HG02938 (cell line): Measurements from ENCODE around the gene GRIN1.
"Not testable (repeated sequence)": the region's sequence is repeated elsewhere in the genome, so short reads cannot be mapped to it uniquely, and the experiment has no call there.

Experiments
- ATAC-seq: cut with Tn5 transposase; IDR thresholded peaks from one replicate; pipeline ENCODE4 v1.9.1; 2021; ENCODE audit warnings: mild to moderate bottlenecking, moderate library complexity; ENCODE audit not compliant: unreplicated experiment

Gene GRIN1

GRCh38 chr9:137110911-137111787, 27.8 kb upstream of the GRIN1 start:
- no peak for ATAC-seq

- ATAC-seq = no peak
Measured at GRCh38 chr9:137111788-137112563, 27.0 kb upstream of the GRIN1 start.

- no peak for ATAC-seq
Measured at GRCh38 chr9:137112564-137113384, 26.2 kb upstream of the GRIN1 start.

GRCh38 chr9:137113385-137114159, 25.4 kb upstream of the GRIN1 start:
- ATAC-seq = no peak

GRCh38 chr9:137114220-137114612, 24.7 kb upstream of the GRIN1 start:
- no peak for ATAC-seq

- no peak for ATAC-seq
Measured at GRCh38 chr9:137114613-137115393, 24.2 kb upstream of the GRIN1 start, which contains the start of gene DPP7. DPP7 (minus strand) TSS chr9:137114733; CDS start chr9:137114713, 20 bp downstream.

- no peak for ATAC-seq
Measured at GRCh38 chr9:137115394-137116026, 23.4 kb upstream of the GRIN1 start.

GRCh38 chr9:137116027-137116507, 22.9 kb upstream of the GRIN1 start:
- no peak for ATAC-seq

- ATAC-seq = no peak
Measured at GRCh38 chr9:137116728-137117127, 22.2 kb upstream of the GRIN1 start.

- no peak for ATAC-seq
Measured at GRCh38 chr9:137117269-137117731, 21.7 kb upstream of the GRIN1 start.

GRCh38 chr9:137118092-137118603, 20.8 kb upstream of the GRIN1 start:
- ATAC-seq = not testable (repeated sequence)

GRCh38 chr9:137121927-137122795, 16.8 kb upstream of the GRIN1 start:
- not testable (repeated sequence) for ATAC-seq

GRCh38 chr9:137122796-137123467, 16.0 kb upstream of the GRIN1 start:
- ATAC-seq = not testable (repeated sequence)

GRCh38 chr9:137123468-137123837, 15.5 kb upstream of the GRIN1 start:
- no peak for ATAC-seq

GRCh38 chr9:137123952-137124462, 14.9 kb upstream of the GRIN1 start:
- not testable (repeated sequence) for ATAC-seq

GRCh38 chr9:137126786-137127185, 12.2 kb upstream of the GRIN1 start:
- ATAC-seq = no peak
